ENCODE results near the gene NUDT8. TPM values are rescaled to one million over a fixed set of nuclear protein-coding genes. Genes with fewer than 3 reads are reported as not detected.

Gene NUDT8
- total RNA-seq, 1 donor from 2014 or later, result 102 TPM

DNA sequence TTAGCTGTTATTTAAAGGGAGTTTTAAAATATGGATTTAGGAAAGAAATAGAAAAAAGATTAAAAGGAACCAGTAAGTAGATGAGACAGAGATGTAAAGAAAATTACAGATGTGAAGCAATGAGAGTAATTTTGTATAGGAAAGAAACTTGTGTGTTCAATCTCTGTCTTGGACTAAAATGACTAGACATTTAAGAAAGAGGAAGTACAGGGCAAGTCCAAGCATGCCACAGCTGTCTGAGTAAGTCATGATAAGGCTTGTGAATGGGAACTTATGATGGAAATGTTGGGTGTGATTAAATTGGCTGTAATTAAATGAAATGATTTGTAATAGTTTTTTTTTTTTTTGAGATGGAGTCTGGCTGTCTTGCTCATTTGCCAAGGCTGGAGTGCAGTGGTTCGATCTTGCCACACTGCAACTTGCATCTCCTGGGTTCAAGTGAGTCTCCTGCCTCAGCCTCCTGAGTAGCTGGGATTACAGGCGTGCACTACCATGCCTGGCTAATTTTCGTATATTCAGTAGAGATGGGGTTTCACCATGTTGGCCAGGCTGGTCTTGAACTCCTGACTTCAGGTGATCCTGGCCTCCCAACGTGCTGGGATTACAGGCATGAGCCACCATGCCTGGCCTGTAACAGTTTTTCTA lies 26.7 kb upstream of the NUDT8 start:
- TF ChIP-seq, protein P1, sequence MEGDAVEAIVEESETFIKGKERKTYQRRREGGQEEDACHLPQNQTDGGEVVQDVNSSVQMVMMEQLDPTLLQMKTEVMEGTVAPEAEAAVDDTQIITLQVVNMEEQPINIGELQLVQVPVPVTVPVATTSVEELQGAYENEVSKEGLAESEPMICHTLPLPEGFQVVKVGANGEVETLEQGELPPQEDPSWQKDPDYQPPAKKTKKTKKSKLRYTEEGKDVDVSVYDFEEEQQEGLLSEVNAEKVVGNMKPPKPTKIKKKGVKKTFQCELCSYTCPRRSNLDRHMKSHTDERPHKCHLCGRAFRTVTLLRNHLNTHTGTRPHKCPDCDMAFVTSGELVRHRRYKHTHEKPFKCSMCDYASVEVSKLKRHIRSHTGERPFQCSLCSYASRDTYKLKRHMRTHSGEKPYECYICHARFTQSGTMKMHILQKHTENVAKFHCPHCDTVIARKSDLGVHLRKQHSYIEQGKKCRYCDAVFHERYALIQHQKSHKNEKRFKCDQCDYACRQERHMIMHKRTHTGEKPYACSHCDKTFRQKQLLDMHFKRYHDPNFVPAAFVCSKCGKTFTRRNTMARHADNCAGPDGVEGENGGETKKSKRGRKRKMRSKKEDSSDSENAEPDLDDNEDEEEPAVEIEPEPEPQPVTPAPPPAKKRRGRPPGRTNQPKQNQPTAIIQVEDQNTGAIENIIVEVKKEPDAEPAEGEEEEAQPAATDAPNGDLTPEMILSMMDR (IDR thresholded peaks at IDR 0.05; ENCODE audit: borderline replicate concordance), result no peak
- peaks cover 4% of the 10 kb centered on the region for H3K27me3 ChIP-seq (ENCODE audit: low read depth)
- DNase-seq, result no peak

DNA sequence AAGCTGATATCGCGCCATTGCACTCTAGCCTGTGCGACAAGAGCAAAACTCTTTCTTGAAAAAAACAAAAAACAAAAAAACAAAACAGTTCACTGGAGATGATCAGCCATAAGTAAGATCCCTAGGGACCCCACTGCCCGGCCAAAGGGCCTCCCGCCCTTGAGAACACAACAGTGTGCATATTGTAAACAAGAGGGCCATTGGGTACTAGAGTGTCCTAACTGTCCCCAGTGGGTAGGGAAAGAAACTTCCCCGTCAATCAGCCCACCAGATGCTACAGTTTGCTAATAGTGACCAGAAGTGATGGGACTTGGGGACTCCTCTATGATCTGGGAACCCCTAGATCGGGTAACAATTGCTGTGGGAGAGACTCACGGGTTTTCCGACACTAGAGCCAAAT lies 24.5 kb upstream of the NUDT8 start:
- H3K36me3 ChIP-seq, result no peaks in the 10 kb centered on the region
- DNase-seq, result no peak
- peaks cover 21% of the 10 kb centered on the region for H3K27me3 ChIP-seq (ENCODE audit: low read depth)
- intact Hi-C loops (cut with micrococcal nuclease), result no loop called here
- no peaks in the 10 kb centered on the region for H3K4me1 ChIP-seq
- no peak overlapping the region for H3K4me3 ChIP-seq
- no peak overlapping the region for H3K27ac ChIP-seq (replicated peaks)
- no peaks in the 10 kb centered on the region for H3K9me3 ChIP-seq (replicated peaks)
- TF ChIP-seq, protein P1 (IDR thresholded peaks at IDR 0.05; ENCODE audit: borderline replicate concordance), result no peak

More for the DNA sequence above, 26.7 kb upstream of the NUDT8 start:
- Histone ChIP-seq H3K4me3 (no peak overlapping the region), H3K9me3 (replicated peaks) (no peaks in the 10 kb centered on the region), H3K4me1 (no peaks in the 10 kb centered on the region), H3K36me3 (no peaks in the 10 kb centered on the region), H3K27ac (replicated peaks) (no peak overlapping the region)
- intact Hi-C loops (cut with micrococcal nuclease), result no loop called here

DNA sequence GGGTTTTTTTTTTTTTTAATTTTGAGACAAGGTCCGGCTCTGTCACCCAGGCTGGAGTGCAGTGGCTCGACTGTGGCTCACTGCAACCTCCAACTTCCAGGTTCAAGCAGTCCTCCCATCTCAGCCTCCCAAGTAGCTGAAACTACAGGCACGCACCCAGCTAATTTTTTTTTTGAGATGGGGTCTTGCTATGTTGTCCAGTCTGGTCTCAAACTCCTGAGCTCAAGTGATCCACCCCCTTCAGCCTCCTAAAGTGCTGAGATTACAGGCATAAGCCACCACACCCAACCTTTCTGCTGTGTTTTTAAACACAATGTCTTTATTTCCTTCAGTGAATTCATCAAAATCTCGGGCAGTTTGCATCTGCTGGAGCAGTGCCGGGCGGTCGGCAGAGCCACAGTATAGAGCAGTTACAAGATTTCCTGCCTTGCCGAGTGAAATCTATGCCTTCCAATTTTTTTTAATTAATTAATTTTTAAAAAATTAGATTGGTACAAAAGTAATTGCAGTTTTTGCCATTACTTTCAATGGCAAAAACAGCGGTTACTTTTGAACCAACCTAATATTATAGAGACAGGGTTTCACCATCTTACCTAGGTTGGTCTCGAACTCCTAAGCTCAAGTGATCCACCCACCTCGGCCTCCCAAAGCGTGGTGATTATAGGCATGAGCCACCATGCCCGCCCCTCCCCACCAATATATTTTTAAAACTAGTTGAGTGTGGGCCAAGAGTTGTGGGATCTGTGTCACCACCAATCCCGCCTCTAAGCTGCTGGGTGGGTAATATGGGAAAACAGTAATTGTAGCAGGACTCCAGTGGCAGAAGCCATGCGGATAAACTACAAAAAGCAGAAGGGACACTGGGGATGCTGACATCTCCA lies 23.5 kb upstream of the NUDT8 start:
- TF ChIP-seq, protein P1 (IDR thresholded peaks at IDR 0.05; ENCODE audit: borderline replicate concordance), result no peak
- no peak overlapping the region for H3K27ac ChIP-seq (replicated peaks)
- no peaks in the 10 kb centered on the region for H3K4me1 ChIP-seq
- H3K27me3 ChIP-seq (ENCODE audit: low read depth), result peaks cover 31% of the 10 kb centered on the region
- H3K36me3 ChIP-seq, result no peaks in the 10 kb centered on the region
- H3K9me3 ChIP-seq (replicated peaks), result no peaks in the 10 kb centered on the region
- H3K4me3 ChIP-seq, result no peak overlapping the region
- DNase-seq, result no peak
- intact Hi-C loops (cut with micrococcal nuclease), result no loop called here

DNA sequence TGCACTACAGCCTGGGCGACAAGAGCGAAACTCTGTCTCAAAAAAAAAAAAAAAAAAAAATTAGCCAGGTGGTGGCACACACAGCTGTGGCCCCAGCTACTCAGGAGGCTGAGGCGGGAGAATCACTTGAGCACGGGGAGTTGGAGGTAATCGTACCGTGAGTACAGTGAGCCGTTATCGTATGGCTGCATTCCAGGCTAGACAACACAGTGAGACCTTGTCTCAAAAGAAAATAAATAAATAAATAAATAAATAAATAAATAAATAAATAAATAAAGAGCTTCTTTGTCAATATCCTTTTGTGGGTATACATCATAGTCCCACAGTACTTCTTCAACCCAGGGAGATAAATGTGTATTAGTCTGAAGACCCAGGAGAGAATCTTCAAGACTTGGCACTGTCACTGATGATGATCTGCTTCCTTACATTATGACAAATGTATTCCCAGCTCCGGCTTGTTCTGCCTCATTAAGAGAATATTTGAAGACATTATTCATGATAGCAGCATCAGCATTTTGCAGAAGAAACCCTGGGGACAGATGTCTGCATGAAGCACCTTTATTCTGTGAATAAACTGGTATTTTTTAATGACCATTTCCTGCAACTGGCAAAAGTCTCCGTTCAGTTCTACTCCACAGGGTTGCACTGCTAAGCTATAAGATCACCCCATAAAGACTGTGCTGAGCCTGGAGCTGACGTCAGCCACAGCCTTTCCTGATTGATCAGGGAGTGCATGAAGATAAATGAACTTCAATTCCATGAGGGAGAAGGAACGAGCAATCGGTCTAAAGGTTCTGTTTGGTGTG lies 22.4 kb upstream of the NUDT8 start:
- no peak for DNase-seq
- Histone ChIP-seq H3K27ac (replicated peaks) (no peak overlapping the region), H3K4me3 (no peak overlapping the region), H3K4me1 (no peaks in the 10 kb centered on the region), H3K9me3 (replicated peaks) (no peaks in the 10 kb centered on the region), H3K36me3 (no peaks in the 10 kb centered on the region), H3K27me3 (ENCODE audit: low read depth) (peaks cover 41% of the 10 kb centered on the region)
- intact Hi-C loops (cut with micrococcal nuclease), result no loop called here
- TF ChIP-seq, protein P1 (IDR thresholded peaks at IDR 0.05; ENCODE audit: borderline replicate concordance), result no peak

All from left ventricle myocardium inferior (tissue), 1 donor.